Measurements from ENCODE around the gene CMKLR1.

The CMKLR1 gene

DNA sequence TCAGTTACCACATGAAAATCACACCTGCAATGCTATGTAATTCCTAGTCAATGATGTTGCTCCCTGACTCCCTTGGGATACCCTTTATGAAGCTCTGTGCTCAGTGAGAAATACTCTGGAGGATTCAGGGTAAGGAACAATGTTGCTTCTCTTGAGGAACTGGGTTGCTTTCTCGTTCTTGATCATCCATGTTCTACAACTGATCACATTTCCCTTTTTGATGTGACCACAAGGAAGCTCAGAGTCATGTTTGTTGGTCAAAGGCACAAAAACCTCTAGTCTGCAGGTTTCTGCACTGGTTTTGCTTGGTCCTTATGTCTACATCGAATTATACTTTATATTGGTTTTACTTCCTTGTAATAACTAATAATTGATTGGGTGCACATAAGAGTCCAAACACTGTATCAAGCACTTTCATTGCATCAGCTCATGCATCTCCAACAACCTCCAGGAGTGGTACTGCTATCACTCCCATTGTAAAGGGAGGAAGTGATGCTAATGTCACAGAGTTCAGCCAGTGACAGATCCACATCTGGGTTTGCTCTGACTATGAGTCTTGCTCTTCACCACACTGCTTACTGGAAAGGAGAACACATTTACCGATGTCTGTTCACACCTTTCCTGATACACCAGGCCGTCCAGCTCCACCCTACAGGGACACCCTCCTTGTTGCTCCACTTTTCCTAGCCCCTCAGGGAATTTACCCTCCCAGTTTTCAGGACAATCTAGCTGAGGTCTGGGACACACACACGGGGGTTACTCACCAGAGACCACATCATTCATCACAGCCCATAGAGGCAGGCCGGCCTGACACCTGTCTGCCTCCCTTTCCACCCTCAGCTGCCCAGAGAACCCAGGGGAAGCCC is 41.0 kb downstream of the CMKLR1 start:
- peaks cover 42% of the 10 kb centered on the region for H3K4me1 Mint-ChIP-seq
- peaks cover 7% of the 10 kb centered on the region for H3K27me3 Mint-ChIP-seq (ENCODE audit: low read depth, poor library complexity)

GRCh38 chr12:108297424-108297823 is 41.7 kb downstream of the CMKLR1 start:
- no peak overlapping the region for H3K27ac Mint-ChIP-seq
- peaks cover 7% of the 10 kb centered on the region for H3K27me3 Mint-ChIP-seq (ENCODE audit: low read depth, poor library complexity)
- no peaks in the 10 kb centered on the region for H3K9me3 Mint-ChIP-seq
- H3K4me1 Mint-ChIP-seq: peaks cover 35% of the 10 kb centered on the region
- H3K36me3 Mint-ChIP-seq (ENCODE audit: low read depth): peaks cover 3% of the 10 kb centered on the region
- DNase-seq: no peak
- TF ChIP-seq CTCF (IDR thresholded peaks at IDR 0.05): no peak
- no peak overlapping the region for H3K4me3 Mint-ChIP-seq

More for the DNA sequence above, 41.0 kb downstream of the CMKLR1 start:
- Mint-ChIP-seq H3K27ac (no peak overlapping the region), H3K4me3 (no peak overlapping the region), H3K36me3 (ENCODE audit: low read depth) (no peaks in the 10 kb centered on the region), H3K9me3 (no peaks in the 10 kb centered on the region)
- DNase-seq: no peak
- TF ChIP-seq CTCF (IDR thresholded peaks at IDR 0.05): no peak

DNA sequence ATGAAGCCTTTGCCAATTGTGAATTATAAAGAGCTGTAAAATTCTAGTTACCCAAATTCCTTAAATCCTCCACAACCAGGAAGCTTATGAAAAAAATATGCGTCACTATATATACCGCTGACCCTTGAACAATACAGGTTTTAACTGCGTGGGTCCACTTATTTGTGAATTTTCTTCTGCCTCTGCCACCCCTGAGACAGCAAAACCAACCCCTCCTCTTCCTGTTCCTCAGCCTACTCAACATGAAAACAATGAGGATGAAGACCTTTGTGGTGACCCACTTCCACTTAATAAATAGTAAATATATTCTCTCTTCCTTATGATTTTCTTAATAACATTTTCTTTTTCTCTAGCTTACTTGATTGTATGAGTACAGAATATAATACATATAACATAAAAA is 42.2 kb downstream of the CMKLR1 start:
- H3K36me3 Mint-ChIP-seq (ENCODE audit: low read depth): peaks cover 8% of the 10 kb centered on the region
- H3K4me1 Mint-ChIP-seq: peaks cover 30% of the 10 kb centered on the region
- H3K4me3 Mint-ChIP-seq: no peak overlapping the region
- no peak for TF ChIP-seq CTCF (IDR thresholded peaks at IDR 0.05)
- no peaks in the 10 kb centered on the region for H3K9me3 Mint-ChIP-seq
- H3K27me3 Mint-ChIP-seq (ENCODE audit: low read depth, poor library complexity): peaks cover 4% of the 10 kb centered on the region
- no peak overlapping the region for H3K27ac Mint-ChIP-seq
- no peak for DNase-seq

- H3K27ac Mint-ChIP-seq: no peak overlapping the region
- peaks cover 11% of the 10 kb centered on the region for H3K36me3 Mint-ChIP-seq (ENCODE audit: low read depth)
Observed at GRCh38 chr12:108295641-108296040, 43.5 kb downstream of the CMKLR1 start.

DNA sequence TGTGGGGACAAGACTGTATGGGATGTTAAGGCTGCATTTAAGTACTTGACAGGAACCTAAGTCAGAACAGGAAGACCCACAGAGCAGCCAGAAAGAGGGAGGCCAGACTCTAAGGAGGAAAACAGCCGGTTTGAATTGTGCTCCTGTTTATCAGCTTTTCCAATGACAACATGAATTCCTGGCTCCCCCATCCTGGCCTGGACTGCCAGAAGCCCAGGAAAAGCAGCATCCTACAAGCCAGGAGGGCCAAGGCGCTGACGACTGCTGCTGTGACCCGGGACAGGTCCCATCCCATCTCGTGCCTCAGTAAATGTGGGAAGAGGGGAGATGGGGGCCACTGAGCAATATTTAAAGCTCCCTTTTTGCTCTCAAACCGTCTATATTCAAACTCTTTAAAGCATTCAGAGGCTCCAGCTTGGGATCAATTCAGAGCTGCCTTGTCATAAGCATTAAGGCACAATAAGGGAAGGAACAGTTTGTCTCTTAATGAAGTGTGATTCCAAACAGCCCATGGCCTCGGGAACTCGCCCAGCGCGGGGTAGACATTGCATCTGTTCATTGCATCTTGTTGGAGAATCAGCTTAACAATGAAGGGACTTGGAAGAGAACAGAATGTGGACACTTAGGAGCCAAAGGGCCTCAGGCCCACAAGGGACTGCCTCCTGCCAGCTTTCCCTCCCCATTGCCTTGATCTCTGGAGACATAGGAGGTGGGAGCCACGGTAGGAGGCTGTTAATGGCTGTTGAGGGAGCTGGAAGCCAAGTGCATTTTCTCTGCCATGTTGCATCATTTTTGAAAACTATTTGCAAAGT is 49.6 kb downstream of the CMKLR1 start:
- peaks cover 3% of the 10 kb centered on the region for H3K27me3 Mint-ChIP-seq (ENCODE audit: low read depth, poor library complexity)
- TF ChIP-seq CTCF (IDR thresholded peaks at IDR 0.05): no peak
- DNase-seq: no peak
- H3K36me3 Mint-ChIP-seq (ENCODE audit: low read depth): peaks cover 11% of the 10 kb centered on the region
- H3K27ac Mint-ChIP-seq: no peak overlapping the region
- H3K4me1 Mint-ChIP-seq: no peaks in the 10 kb centered on the region
- H3K9me3 Mint-ChIP-seq: no peaks in the 10 kb centered on the region
- H3K4me3 Mint-ChIP-seq: no peak overlapping the region

More at GRCh38 chr12:108295641-108296040, 43.5 kb downstream of the CMKLR1 start:
- TF ChIP-seq CTCF (IDR thresholded peaks at IDR 0.05): no peak
- Mint-ChIP-seq H3K4me3 (no peak overlapping the region), H3K9me3 (no peaks in the 10 kb centered on the region), H3K27me3 (ENCODE audit: low read depth, poor library complexity) (no peaks in the 10 kb centered on the region), H3K4me1 (peaks cover 28% of the 10 kb centered on the region)
- DNase-seq: peak; percentile 20
